Hematopoietic multipotent progenitor cell treated with erythropoietin and hydrocortisone succinate and interleukin-3 and kit ligand, for 15 days (in vitro differentiated cells): ENCODE data around the gene TMEM33.

ENCODE experiments used
- DNase-seq: peaks from one replicate; pipeline ENCODE4 v3.0.0-alpha.2; 2015; ENCODE audit warnings: low spot score

The TMEM33 gene

DNA sequence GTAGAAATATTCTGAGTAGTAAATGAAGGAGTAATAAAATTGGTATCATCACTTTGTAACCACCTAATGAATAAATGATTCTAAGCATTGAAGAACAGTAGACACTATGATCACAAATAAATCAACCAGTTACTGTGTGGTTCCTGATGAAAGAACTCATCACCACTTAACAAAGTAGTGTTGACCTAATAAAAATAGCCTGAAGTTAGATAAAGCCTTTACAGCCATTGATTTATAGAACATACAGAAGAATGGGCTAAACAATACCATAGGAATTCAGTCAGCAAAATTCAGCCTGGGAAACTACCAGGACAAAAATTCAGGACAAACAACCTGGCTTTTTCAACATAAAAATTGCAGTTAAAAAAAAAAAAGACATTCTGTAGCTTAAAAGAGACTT, 64.1 kb downstream of the TMEM33 start:
- no peak for DNase-seq

DNA sequence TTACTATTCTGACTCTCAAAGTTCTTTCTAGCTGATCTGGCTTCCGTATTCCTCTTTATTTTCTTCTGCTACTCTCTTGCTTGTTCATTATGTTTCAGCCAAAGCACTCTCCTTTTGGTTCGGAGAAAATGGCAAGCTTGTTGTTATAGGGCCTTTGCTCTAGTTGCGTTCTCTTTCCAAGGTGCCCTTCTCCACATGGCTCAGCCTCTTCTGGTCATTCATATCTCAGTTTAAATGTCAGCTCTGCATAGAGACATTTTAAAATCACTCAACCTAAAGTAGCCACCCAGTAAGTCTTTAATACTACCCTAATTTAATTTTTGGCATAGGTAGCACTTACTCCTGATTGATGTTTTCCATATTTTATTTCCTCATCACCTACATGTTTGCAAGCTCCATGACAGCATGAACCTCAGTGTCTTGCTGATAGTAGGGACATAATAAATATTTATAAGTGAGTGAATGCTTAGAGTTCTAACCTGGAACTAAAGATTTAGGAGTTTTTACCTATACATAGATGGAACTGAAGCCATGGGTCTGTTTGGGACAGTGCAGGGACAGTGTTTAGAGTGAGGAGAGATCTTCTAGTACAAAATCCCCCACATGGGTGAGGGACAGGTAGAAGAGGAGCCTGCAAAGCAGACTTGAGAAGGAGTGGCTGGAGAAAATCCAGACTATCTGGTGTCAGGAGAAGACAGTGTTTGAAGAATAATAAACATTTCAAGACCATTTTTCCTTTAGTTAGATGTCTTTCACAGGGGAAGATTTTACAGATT, 73.0 kb downstream of the TMEM33 start:
- DNase-seq, result no peak
